SHP77 treated with DMSO at 0.1 percent for 48 hours (cell line): ENCODE results near the gene ABCC8.
A peak's percentile ranks its signal among the peaks of the same experiment; 100 is the strongest.

Experiments used
- DNase-seq: peaks from one replicate; lab custom pipeline; 2025; lab: John Stamatoyannopoulos, UW

The ABCC8 gene

GRCh38 chr11:17403980-17404759, 72.5 kb downstream of the ABCC8 start:
- no peak for DNase-seq

- no peak for DNase-seq
These were observed 74.2 kb downstream of the ABCC8 start for GRCh38 chr11:17402486-17402885.

- no peak for DNase-seq
These were observed 74.8 kb downstream of the ABCC8 start for GRCh38 chr11:17401841-17402240.

GRCh38 chr11:17401316-17401715, 75.3 kb downstream of the ABCC8 start:
- no peak for DNase-seq

- DNase-seq, result no peak
These were observed 76.4 kb downstream of the ABCC8 start for GRCh38 chr11:17400048-17400775.

GRCh38 chr11:17399236-17399635, 77.4 kb downstream of the ABCC8 start:
- no peak for DNase-seq

- no peak for DNase-seq
These were observed 79.2 kb downstream of the ABCC8 start for GRCh38 chr11:17397311-17398002.

GRCh38 chr11:17396598-17397310, 79.9 kb downstream of the ABCC8 start:
- no peak for DNase-seq

GRCh38 chr11:17395978-17396377, 80.7 kb downstream of the ABCC8 start:
- no peak for DNase-seq

- DNase-seq, result no peak
These were observed 81.1 kb downstream of the ABCC8 start for GRCh38 chr11:17395554-17395961.

GRCh38 chr11:17394743-17395390, 81.8 kb downstream of the ABCC8 start:
- no peak for DNase-seq

- no peak for DNase-seq
These were observed 83.2 kb downstream of the ABCC8 start for GRCh38 chr11:17393472-17393871.

GRCh38 chr11:17392872-17393271, 83.8 kb downstream of the ABCC8 start:
- no peak for DNase-seq

- peak; percentile 51 for DNase-seq
These were observed 84.9 kb downstream of the ABCC8 start for GRCh38 chr11:17391493-17392355.

- DNase-seq, result no peak
These were observed 86.5 kb downstream of the ABCC8 start for GRCh38 chr11:17389957-17390649.

- no peak for DNase-seq
These were observed 87.3 kb downstream of the ABCC8 start for GRCh38 chr11:17389211-17389956.

- DNase-seq, result no peak
These were observed 87.9 kb downstream of the ABCC8 start, which contains the start of gene KCNJ11 for GRCh38 chr11:17388609-17389210. KCNJ11 (minus strand) TSS chr11:17388659; CDS start chr11:17388091, 568 bp downstream.

- DNase-seq, result no peak
These were observed 88.8 kb downstream of the ABCC8 start for GRCh38 chr11:17387811-17388210.

GRCh38 chr11:17387254-17387653, 89.4 kb downstream of the ABCC8 start:
- no peak for DNase-seq
